Fibroblast of mammary gland (primary cell): ENCODE measurements around the gene CALU.
A peak's percentile ranks its signal among the peaks of the same experiment; 100 is the strongest.

Source experiments
- DNase-seq: peaks from one replicate; pipeline ENCODE4 v3.0.0-alpha.2; 2010; ENCODE audit warnings: low read depth
- H3K4me3 ChIP-seq: 2 replicates; pipeline ENCODE4 v1.5.1; 2011; ENCODE audit warnings: low read depth, mild to moderate bottlenecking, low read length, moderate library complexity; ENCODE audit not compliant: control insufficient read depth
- CTCF ChIP-seq: conservative IDR thresholded peaks from 2 replicates; pipeline ENCODE4 v1.5.1; 2011; ENCODE audit warnings: low read depth, low read length, inconsistent platforms; ENCODE audit not compliant: control insufficient read depth, insufficient read depth

The CALU gene

GRCh38 chr7:128724743-128725142, 14.4 kb upstream of the CALU start:
- no peak for DNase-seq
- no peak overlapping the region for H3K4me3 ChIP-seq
- no peak for TF ChIP-seq CTCF

- no peak for TF ChIP-seq CTCF
- no peak for DNase-seq
Measured at GRCh38 chr7:128725531-128725930, 13.6 kb upstream of the CALU start.

GRCh38 chr7:128726059-128726736, 13.0 kb upstream of the CALU start:
- H3K4me3 ChIP-seq: no peak overlapping the region
- no peak for TF ChIP-seq CTCF
- DNase-seq: no peak

More at GRCh38 chr7:128725531-128725930, 13.6 kb upstream of the CALU start:
- no peak overlapping the region for H3K4me3 ChIP-seq

- H3K4me3 ChIP-seq: no peak overlapping the region
- no peak for DNase-seq
- no peak for TF ChIP-seq CTCF
Measured at GRCh38 chr7:128726737-128727072, 12.5 kb upstream of the CALU start.

- H3K4me3 ChIP-seq: no peak overlapping the region
- TF ChIP-seq CTCF: no peak
- no peak for DNase-seq
Measured at GRCh38 chr7:128727239-128727638, 11.9 kb upstream of the CALU start.

GRCh38 chr7:128728598-128728997, 10.6 kb upstream of the CALU start:
- H3K4me3 ChIP-seq: no peak overlapping the region
- no peak for TF ChIP-seq CTCF
- DNase-seq: peak; percentile 49

- H3K4me3 ChIP-seq: no peak overlapping the region
- TF ChIP-seq CTCF: no peak
- no peak for DNase-seq
Measured at GRCh38 chr7:128729494-128729893, 9.7 kb upstream of the CALU start.
